HEK293T (cell line): Measurements from ENCODE around the gene TPCN2.

ENCODE experiments used
- CTCF ChIA-PET: fragments of 350-600 bp; formaldehyde crosslinking; extraction: SDS; loops from one replicate; lab custom pipeline; 2021; ENCODE audit warnings: antibody characterized with exemption, inconsistent platforms; lab: Yijun Ruan, JAX
- POLR2A ChIA-PET: fragments of 350-600 bp; formaldehyde crosslinking; extraction: SDS; loops from one replicate; lab custom pipeline; 2020; ENCODE audit warnings: antibody characterized with exemption, inconsistent platforms; lab: Yijun Ruan, JAX
- DNase-seq: peaks from one replicate; pipeline ENCODE4 v3.0.0; 2012; ENCODE audit warnings: mixed read lengths; ENCODE audit errors: extremely low spot score
- ARNT ChIP-seq: fragments of 450-650 bp; IDR thresholded peaks from 2 replicates; pipeline ENCODE4 v1.6.1; 2017; ENCODE audit warnings: mild to moderate bottlenecking
- BHLHE40 ChIP-seq: fragments of 450-650 bp; IDR thresholded peaks from 2 replicates; pipeline ENCODE4 v1.6.1; 2016; ENCODE audit warnings: mild to moderate bottlenecking, moderate library complexity, borderline replicate concordance
- CTBP1 ChIP-seq: fragments of 450-650 bp; IDR thresholded peaks from 2 replicates; pipeline ENCODE4 v1.6.1; 2016; ENCODE audit warnings: borderline replicate concordance
- ELF4 ChIP-seq: fragments of 450-650 bp; IDR thresholded peaks from 2 replicates; pipeline ENCODE4 v1.6.1; 2017; ENCODE audit warnings: antibody characterized with exemption
- FOXA1 ChIP-seq: fragments of 450-650 bp; IDR thresholded peaks from 2 replicates; pipeline ENCODE4 v1.6.1; 2016; ENCODE audit warnings: mild to moderate bottlenecking
- FOXK2 ChIP-seq: fragments of 450-650 bp; IDR thresholded peaks from 2 replicates; pipeline ENCODE4 v1.6.1; 2016; ENCODE audit warnings: mild to moderate bottlenecking
- FOXM1 ChIP-seq: fragments of 450-650 bp; IDR thresholded peaks from 2 replicates; pipeline ENCODE4 v1.6.1; 2017; ENCODE audit warnings: mild to moderate bottlenecking, borderline replicate concordance
- HDGF ChIP-seq: fragments of 450-650 bp; IDR thresholded peaks from 2 replicates; pipeline ENCODE4 v1.6.1; 2017; ENCODE audit warnings: antibody characterized with exemption, borderline replicate concordance
- L3MBTL2 ChIP-seq: fragments of 450-650 bp; conservative IDR thresholded peaks from 2 replicates; pipeline ENCODE4 v1.6.1; 2016; ENCODE audit warnings: mild to moderate bottlenecking
- LEF1 ChIP-seq: fragments of 450-650 bp; IDR thresholded peaks from 2 replicates; pipeline ENCODE4 v1.6.1; 2017; ENCODE audit warnings: mild to moderate bottlenecking, borderline replicate concordance
- NFRKB ChIP-seq: fragments of 450-650 bp; IDR thresholded peaks from 2 replicates; pipeline ENCODE4 v1.6.1; 2016; ENCODE audit warnings: mild to moderate bottlenecking, moderate library complexity
- SP1 ChIP-seq: fragments of 450-650 bp; IDR thresholded peaks from 2 replicates; pipeline ENCODE4 v1.6.1; 2017
- SUZ12 ChIP-seq: fragments of 450-650 bp; IDR thresholded peaks from 2 replicates; pipeline ENCODE4 v1.6.1; 2016; ENCODE audit warnings: mild to moderate bottlenecking
- TARDBP ChIP-seq: fragments of 450-650 bp; IDR thresholded peaks from 2 replicates; pipeline ENCODE4 v1.6.1; 2016
- ZNF384 ChIP-seq: fragments of 450-650 bp; IDR thresholded peaks from 2 replicates; pipeline ENCODE4 v1.6.1; 2016
- TF ChIP-seq, protein P1 (sequence below): fragments of 450-650 bp; IDR thresholded peaks from 2 replicates; pipeline ENCODE4 v1.6.1; 2016

Gene TPCN2

DNA sequence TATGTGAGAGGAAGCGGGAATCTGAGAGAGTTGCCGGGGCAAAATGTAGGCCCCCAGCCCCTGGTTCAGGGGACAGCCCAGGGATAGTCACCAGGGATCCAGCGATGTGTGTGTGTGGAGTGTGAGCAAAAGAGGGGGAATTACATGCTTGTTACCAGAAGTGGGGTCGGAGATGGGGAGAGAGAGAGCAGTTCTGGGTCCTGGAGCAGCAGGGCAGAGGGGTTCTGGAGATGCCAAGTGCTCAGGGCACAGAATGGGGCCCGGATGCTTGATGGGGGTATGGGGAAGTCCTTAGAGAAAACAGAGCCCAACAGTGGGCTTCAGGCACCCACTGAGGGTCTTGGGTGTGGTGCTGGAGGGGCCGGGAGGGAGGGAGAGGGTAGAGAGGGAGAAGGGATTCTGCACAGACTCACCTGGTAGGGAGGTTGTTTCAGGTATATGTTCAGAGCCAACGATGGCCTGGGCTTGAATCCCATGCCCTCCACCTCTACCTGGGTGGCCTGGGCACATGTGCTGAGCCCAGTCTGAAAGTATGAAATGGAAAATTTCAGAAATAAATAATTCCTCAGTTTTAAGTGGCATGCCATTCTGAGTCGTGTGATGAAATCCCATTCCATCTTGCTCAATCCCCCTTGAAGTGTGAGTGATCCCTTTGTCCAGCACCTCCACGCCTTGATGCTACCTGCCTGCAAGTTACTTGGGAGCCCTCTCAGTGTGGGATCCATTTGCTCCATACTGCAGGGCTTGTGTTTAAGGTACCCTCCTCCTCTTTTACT, 119.4 kb downstream of the TPCN2 start:
- DNase-seq, result no peak
- CTCF ChIA-PET, result no interaction called here
- no peak for TF ChIP-seq L3MBTL2
- TF ChIP-seq NFRKB, result no peak
- no peak for TF ChIP-seq BHLHE40
- TF ChIP-seq, protein P1, sequence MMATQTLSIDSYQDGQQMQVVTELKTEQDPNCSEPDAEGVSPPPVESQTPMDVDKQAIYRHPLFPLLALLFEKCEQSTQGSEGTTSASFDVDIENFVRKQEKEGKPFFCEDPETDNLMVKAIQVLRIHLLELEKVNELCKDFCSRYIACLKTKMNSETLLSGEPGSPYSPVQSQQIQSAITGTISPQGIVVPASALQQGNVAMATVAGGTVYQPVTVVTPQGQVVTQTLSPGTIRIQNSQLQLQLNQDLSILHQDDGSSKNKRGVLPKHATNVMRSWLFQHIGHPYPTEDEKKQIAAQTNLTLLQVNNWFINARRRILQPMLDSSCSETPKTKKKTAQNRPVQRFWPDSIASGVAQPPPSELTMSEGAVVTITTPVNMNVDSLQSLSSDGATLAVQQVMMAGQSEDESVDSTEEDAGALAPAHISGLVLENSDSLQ, result no peak
- TF ChIP-seq LEF1, result no peak
- no peak for TF ChIP-seq FOXK2
- no peak for TF ChIP-seq ARNT
- POLR2A ChIA-PET, result interaction anchor here (0.9 kb wide), 1 partner anchor 507 kb away, joined by 4 read pairs; the partner anchor contains the start of gene LTO1

DNA sequence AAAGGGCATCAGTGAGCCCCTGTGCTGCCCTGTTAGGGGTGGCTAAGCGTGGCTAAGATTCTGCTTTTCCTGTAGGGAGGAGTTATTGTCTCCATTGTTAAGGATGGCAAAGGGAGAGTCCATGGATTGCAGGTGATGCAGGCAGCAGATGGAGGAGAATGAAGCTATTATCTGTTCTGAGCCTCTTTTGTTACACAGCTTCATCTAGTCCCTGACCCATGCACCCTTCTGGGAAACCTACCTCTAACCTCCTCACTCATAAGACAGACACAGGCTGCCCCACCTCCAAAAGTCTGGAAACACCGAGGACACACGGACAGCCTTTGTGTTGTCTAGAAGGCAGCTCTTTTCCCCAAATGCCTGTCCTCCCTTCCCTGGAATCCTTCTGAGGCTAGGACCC, 120.7 kb downstream of the TPCN2 start:
- no peak for TF ChIP-seq BHLHE40
- TF ChIP-seq ZNF384, result no peak
- no peak for TF ChIP-seq SP1
- ChIA-PET CTCF (interaction anchor here (0.6 kb wide), 1 partner anchor 38 kb away, joined by 3 read pairs; no protein-coding TSS in a partner anchor), POLR2A (no interaction called here)
- no peak for DNase-seq

- no peak for TF ChIP-seq TARDBP
- no peak for TF ChIP-seq BHLHE40
- no peak for TF ChIP-seq ELF4
- TF ChIP-seq LEF1, result no peak
- TF ChIP-seq L3MBTL2, result no peak
- no peak for TF ChIP-seq FOXM1
- TF ChIP-seq NFRKB, result no peak
- TF ChIP-seq FOXK2, result no peak
- TF ChIP-seq FOXA1, result no peak
- TF ChIP-seq ARNT, result no peak
- no peak for TF ChIP-seq HDGF
- TF ChIP-seq SP1, result no peak
- TF ChIP-seq ZNF384, result no peak
- ChIA-PET POLR2A (no interaction called here), CTCF (no interaction called here)
- no peak for DNase-seq
Observed at GRCh38 chr11:69170704-69171103, 122.0 kb downstream of the TPCN2 start.

DNA sequence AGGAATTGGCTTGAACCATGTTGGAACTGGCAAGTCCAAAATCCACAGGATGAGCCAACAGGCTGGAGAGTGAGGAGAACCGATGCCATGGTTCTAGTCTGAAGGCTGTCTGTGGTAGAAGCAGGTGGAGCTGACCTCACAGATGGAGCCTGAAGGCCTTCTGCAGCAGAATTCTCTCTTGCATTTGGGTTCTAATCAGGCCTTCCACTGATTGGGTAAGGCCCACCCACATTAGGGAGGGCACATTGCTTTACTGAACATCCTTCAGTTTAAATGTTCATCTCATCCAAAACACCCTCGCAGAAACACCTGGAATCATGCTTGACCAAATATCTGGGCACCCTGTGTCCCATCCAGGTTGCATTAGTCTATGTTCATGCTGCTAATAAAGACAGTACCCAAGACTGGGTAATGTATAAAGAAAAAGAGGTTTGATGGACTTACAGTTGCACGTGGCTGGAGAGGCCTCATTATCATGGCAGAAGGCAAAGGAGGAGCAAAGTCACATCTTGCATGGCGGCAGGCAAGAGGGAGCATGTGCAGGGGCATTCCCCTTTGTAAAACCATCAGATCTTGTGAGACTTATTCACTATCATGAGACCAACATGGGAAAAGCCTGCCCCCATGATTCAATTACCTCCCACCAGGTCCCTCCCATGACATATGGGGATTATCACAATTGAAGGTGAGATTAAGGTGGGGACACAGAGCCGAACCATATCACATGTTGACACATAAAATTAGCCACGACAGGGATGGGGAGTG, 122.9 kb downstream of the TPCN2 start:
- ChIA-PET CTCF (no interaction called here), POLR2A (no interaction called here)
- DNase-seq, result no peak
- TF ChIP-seq TARDBP, result no peak
- TF ChIP-seq ELF4, result no peak
- no peak for TF ChIP-seq FOXM1
- TF ChIP-seq SUZ12, result no peak
- no peak for TF ChIP-seq ZNF384
- TF ChIP-seq FOXA1, result no peak
- no peak for TF ChIP-seq L3MBTL2
- no peak for TF ChIP-seq CTBP1
- TF ChIP-seq SP1, result no peak
- no peak for TF ChIP-seq FOXK2
- TF ChIP-seq HDGF, result no peak
- no peak for TF ChIP-seq NFRKB
- no peak for TF ChIP-seq ARNT
- TF ChIP-seq, protein P1, result no peak
- TF ChIP-seq BHLHE40, result no peak
- TF ChIP-seq LEF1, result no peak

- TF ChIP-seq CTBP1 (no peak), ELF4 (no peak), HDGF (no peak), BHLHE40 (no peak), ZNF384 (no peak), SP1 (no peak), NFRKB (no peak), L3MBTL2 (no peak), LEF1 (no peak), FOXK2 (no peak), TARDBP (no peak), FOXA1 (no peak), ARNT (no peak), SUZ12 (no peak), FOXM1 (no peak)
- TF ChIP-seq, protein P1, result no peak
- ChIA-PET POLR2A (no interaction called here), CTCF (no interaction called here)
- no peak for DNase-seq
Observed at GRCh38 chr11:69172674-69173073, 123.9 kb downstream of the TPCN2 start.

DNA sequence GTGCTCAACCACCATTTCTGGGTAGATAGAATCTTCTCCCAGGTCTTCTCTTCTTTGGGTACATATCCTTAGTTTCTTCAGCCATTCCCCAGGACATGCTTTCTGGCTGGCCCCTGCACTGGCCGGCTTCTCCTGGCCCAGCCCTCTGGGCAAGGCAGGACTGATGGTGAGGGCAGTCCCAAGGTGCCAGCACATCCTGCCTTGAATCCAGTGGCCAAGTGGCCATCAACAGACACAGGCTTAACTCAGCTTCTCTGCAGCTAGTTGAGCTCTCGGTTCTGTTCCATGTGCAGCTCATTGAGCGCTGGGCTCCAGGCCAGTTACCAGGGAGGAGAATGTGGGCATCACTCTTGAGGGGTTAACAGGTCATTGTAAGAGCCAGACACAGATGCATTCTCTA, 124.6 kb downstream of the TPCN2 start:
- ChIA-PET CTCF (no interaction called here), POLR2A (no interaction called here)
- TF ChIP-seq ZNF384, result no peak
- TF ChIP-seq ARNT, result no peak
- no peak for TF ChIP-seq FOXM1
- TF ChIP-seq LEF1, result no peak
- TF ChIP-seq FOXA1, result no peak
- TF ChIP-seq SUZ12, result no peak
- no peak for TF ChIP-seq L3MBTL2
- no peak for TF ChIP-seq CTBP1
- TF ChIP-seq NFRKB, result no peak
- no peak for TF ChIP-seq FOXK2
- TF ChIP-seq, protein P1, result no peak
- DNase-seq, result no peak
